Astrocyte (in vitro differentiated cells and primary cell): ENCODE measurements around the gene PPP2R5D. TPM values are rescaled to one million over a fixed set of nuclear protein-coding genes. Genes with fewer than 3 reads are reported as not detected.

Source experiments
- DNase-seq: peaks from one replicate; pipeline ENCODE4 v3.0.0-alpha.2; 2010; ENCODE audit warnings: low read depth
- FAIRE-seq: peaks from 2 replicates; lab custom pipeline; 2011; peaks lifted over from hg19 to GRCh38; lab: Jason Lieb, UNC
- H2AFZ ChIP-seq: 2 replicates; pipeline ENCODE4 v1.6.0; 2012; ENCODE audit warnings: low read depth, low read length, inconsistent platforms
- H3K27ac ChIP-seq: 2 replicates; pipeline ENCODE4 v1.5.1; 2011; ENCODE audit warnings: low read depth, low read length, inconsistent platforms
- H3K27me3 ChIP-seq: 2 replicates; pipeline ENCODE4 v1.6.0; 2011; ENCODE audit warnings: low read length, inconsistent platforms; ENCODE audit not compliant: insufficient read depth
- H3K36me3 ChIP-seq: 2 replicates; pipeline ENCODE4 v1.5.1; 2011; ENCODE audit warnings: low read length, inconsistent platforms; ENCODE audit not compliant: insufficient read depth
- H3K4me1 ChIP-seq: 2 replicates; pipeline ENCODE4 v1.5.1; 2011; ENCODE audit warnings: low read length, inconsistent platforms; ENCODE audit not compliant: insufficient read depth
- H3K4me2 ChIP-seq: 2 replicates; pipeline ENCODE4 v1.6.0; 2012; ENCODE audit warnings: low read length, inconsistent platforms
- H3K4me3 ChIP-seq: 2 replicates; pipeline ENCODE4 v1.5.1; 2011; ENCODE audit warnings: low read depth, mild to moderate bottlenecking, low read length, inconsistent platforms; ENCODE audit not compliant: insufficient read depth
- H3K79me2 ChIP-seq: 2 replicates; pipeline ENCODE4 v1.6.0; 2012; ENCODE audit warnings: mild to moderate bottlenecking, low read length, inconsistent platforms; ENCODE audit not compliant: insufficient read depth
- H3K9ac ChIP-seq: 2 replicates; pipeline ENCODE4 v1.6.0; 2012; ENCODE audit warnings: mild to moderate bottlenecking, low read length, inconsistent platforms
- H3K9me3 ChIP-seq: 2 replicates; pipeline ENCODE4 v1.5.1; 2012; ENCODE audit warnings: low read depth, mild to moderate bottlenecking, low read length, inconsistent platforms; ENCODE audit not compliant: insufficient read depth
- H4K20me1 ChIP-seq: 2 replicates; pipeline ENCODE4 v1.6.0; 2012; ENCODE audit warnings: low read length, inconsistent platforms; ENCODE audit not compliant: insufficient read depth
- H3K27ac Mint-ChIP-seq: one replicate; pipeline ENCODE4 v1.8.0; 2021; ENCODE audit warnings: mild to moderate bottlenecking, mixed read lengths; ENCODE audit not compliant: unreplicated experiment
- H3K27me3 Mint-ChIP-seq: one replicate; pipeline ENCODE4 v1.8.0; 2021; ENCODE audit warnings: low read depth, mixed read lengths; ENCODE audit not compliant: unreplicated experiment
- H3K36me3 Mint-ChIP-seq: one replicate; pipeline ENCODE4 v1.8.0; 2021; ENCODE audit warnings: low read depth, mixed read lengths; ENCODE audit not compliant: unreplicated experiment
- H3K4me1 Mint-ChIP-seq: one replicate; pipeline ENCODE4 v1.8.0; 2021; ENCODE audit warnings: low read depth, mixed read lengths; ENCODE audit not compliant: unreplicated experiment
- H3K4me3 Mint-ChIP-seq: one replicate; pipeline ENCODE4 v1.8.0; 2021; ENCODE audit warnings: mild to moderate bottlenecking, moderate library complexity, mixed read lengths; ENCODE audit not compliant: unreplicated experiment
- H3K9me3 Mint-ChIP-seq: one replicate; pipeline ENCODE4 v1.8.0; 2021; ENCODE audit warnings: mild to moderate bottlenecking, mixed read lengths; ENCODE audit not compliant: unreplicated experiment
- CTCF ChIP-seq: IDR thresholded peaks from 2 replicates; pipeline ENCODE4 v1.5.1; 2011; ENCODE audit warnings: low read depth, mild to moderate bottlenecking, inconsistent platforms, low read length, moderate library complexity; ENCODE audit not compliant: insufficient read depth
- EZH2 ChIP-seq: IDR thresholded peaks from 2 replicates; pipeline ENCODE4 v1.6.1; 2012; ENCODE audit warnings: mild to moderate bottlenecking, low read length, inconsistent platforms; ENCODE audit not compliant: insufficient read depth
- total RNA-seq: library from RNA; stranded (reverse); gene quantifications from 2 replicates; pipeline ENCODE4 v1.2.1, GENCODE V29; 2021

PPP2R5D gene
- total RNA-seq, 1 donor from 2014 or later, result 53.0 TPM

DNA sequence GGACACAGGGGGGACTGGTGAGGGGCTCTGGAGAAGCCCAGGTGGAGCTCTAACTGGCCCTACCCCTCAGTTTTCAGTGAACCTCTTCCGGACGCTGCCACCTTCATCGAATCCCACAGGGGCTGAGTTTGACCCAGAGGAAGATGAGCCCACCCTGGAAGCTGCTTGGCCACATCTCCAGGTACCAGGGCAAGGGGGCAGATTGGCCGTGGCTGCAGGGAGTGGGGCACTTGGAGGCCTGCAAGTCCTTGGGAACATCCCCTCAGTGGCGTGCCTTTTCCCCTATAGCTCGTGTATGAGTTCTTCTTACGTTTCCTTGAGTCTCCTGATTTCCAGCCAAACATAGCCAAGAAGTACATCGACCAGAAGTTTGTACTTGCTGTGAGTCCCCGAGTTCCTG lies 22.8 kb downstream of the PPP2R5D start:
- Histone ChIP-seq H3K27me3 (no peaks in the 10 kb centered on the region), H3K27ac (no peak overlapping the region), H3K4me1 (peaks cover 1% of the 10 kb centered on the region), H3K9ac (no peak overlapping the region), H3K4me2 (no peak overlapping the region), H3K36me3 (peaks cover 39% of the 10 kb centered on the region), H2AFZ (no peak overlapping the region), H3K4me3 (no peak overlapping the region), H3K9me3 (no peaks in the 10 kb centered on the region), H4K20me1 (peaks cover 16% of the 10 kb centered on the region), H3K79me2 (peaks cover 15% of the 10 kb centered on the region)
- DNase-seq (no peak), FAIRE-seq (no peak)
- Mint-ChIP-seq H3K27ac (no peak overlapping the region), H3K27me3 (no peaks in the 10 kb centered on the region), H3K36me3 (peaks cover 16% of the 10 kb centered on the region), H3K4me3 (no peak overlapping the region), H3K4me1 (no peaks in the 10 kb centered on the region), H3K9me3 (no peaks in the 10 kb centered on the region)
- no peak for TF ChIP-seq EZH2
- TF ChIP-seq CTCF, result no peak

DNA sequence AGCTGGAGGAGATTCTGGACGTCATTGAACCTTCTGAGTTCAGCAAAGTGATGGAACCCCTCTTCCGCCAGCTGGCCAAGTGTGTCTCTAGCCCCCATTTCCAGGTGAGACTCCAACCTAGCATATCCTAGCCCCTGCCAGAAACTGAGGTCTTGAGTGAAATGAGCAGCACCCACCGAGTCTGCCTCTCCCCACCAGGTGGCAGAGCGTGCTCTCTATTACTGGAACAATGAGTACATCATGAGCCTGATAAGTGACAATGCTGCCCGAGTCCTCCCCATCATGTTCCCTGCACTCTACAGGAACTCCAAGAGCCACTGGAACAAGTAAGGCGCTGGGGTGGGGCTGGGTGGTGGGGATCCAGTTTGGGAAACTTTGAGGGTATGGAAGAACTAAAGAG lies 24.8 kb downstream of the PPP2R5D start:
- H2AFZ ChIP-seq, result no peak overlapping the region
- H3K9me3 ChIP-seq, result no peaks in the 10 kb centered on the region
- FAIRE-seq (no peak), DNase-seq (no peak)
- peaks cover 25% of the 10 kb centered on the region for H4K20me1 ChIP-seq
- no peak overlapping the region for H3K4me3 Mint-ChIP-seq
- no peak overlapping the region for H3K4me3 ChIP-seq
- H3K36me3 Mint-ChIP-seq, result peaks cover 14% of the 10 kb centered on the region
- H3K4me1 ChIP-seq, result peaks cover 12% of the 10 kb centered on the region
- no peak overlapping the region for H3K4me2 ChIP-seq
- no peaks in the 10 kb centered on the region for H3K9me3 Mint-ChIP-seq
- peak overlapping the region; percentile 47 for H3K27ac Mint-ChIP-seq
- no peak overlapping the region for H3K9ac ChIP-seq
- H3K27me3 Mint-ChIP-seq, result no peaks in the 10 kb centered on the region
- H3K36me3 ChIP-seq, result peaks cover 39% of the 10 kb centered on the region
- H3K27ac ChIP-seq, result no peak overlapping the region
- H3K4me1 Mint-ChIP-seq, result peaks cover 5% of the 10 kb centered on the region
- H3K27me3 ChIP-seq, result no peaks in the 10 kb centered on the region
- TF ChIP-seq CTCF, result peak; percentile 35
- TF ChIP-seq EZH2, result no peak
- peaks cover 29% of the 10 kb centered on the region for H3K79me2 ChIP-seq

DNA sequence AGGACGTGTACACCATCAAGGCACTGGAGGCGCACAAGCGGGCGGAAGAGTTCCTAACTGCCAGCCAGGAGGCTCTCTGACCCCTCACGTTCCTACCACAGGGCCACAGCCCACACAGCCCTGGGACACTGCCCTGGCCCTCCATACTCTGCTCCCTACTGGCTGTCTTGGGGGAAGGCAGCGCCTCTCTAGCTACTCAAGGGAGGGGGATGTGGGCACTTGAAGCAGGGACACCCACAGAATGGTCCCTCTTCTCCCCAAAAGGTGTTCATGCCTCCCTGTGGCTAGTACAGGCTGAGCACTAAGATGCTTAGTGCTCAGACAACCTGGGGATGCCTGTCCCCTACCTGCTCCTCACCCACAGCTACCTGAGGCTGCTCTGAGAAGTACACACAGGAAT lies 26.8 kb downstream of the PPP2R5D start:
- Histone ChIP-seq H2AFZ (no peak overlapping the region), H3K79me2 (peaks cover 50% of the 10 kb centered on the region), H3K9me3 (no peaks in the 10 kb centered on the region), H3K4me2 (no peak overlapping the region), H3K9ac (no peak overlapping the region), H4K20me1 (peaks cover 27% of the 10 kb centered on the region), H3K36me3 (peaks cover 36% of the 10 kb centered on the region), H3K4me3 (no peak overlapping the region), H3K4me1 (peaks cover 20% of the 10 kb centered on the region), H3K27ac (no peak overlapping the region), H3K27me3 (no peaks in the 10 kb centered on the region)
- no peak for TF ChIP-seq EZH2
- no peak for TF ChIP-seq CTCF
- Mint-ChIP-seq H3K4me3 (no peak overlapping the region), H3K4me1 (peaks cover 11% of the 10 kb centered on the region), H3K27me3 (no peaks in the 10 kb centered on the region), H3K9me3 (no peaks in the 10 kb centered on the region), H3K27ac (no peak overlapping the region), H3K36me3 (peaks cover 14% of the 10 kb centered on the region)
- no peak for FAIRE-seq
- DNase-seq, result no peak
